GM18499 (cell line): ENCODE measurements around the gene RANBP17.

Source experiments
- ATAC-seq: cut with Tn5 transposase; IDR thresholded peaks from one replicate; pipeline ENCODE4 v1.9.1; 2021; ENCODE audit warnings: moderate number of reproducible peaks; ENCODE audit not compliant: insufficient read depth, unreplicated experiment

The RANBP17 gene

DNA sequence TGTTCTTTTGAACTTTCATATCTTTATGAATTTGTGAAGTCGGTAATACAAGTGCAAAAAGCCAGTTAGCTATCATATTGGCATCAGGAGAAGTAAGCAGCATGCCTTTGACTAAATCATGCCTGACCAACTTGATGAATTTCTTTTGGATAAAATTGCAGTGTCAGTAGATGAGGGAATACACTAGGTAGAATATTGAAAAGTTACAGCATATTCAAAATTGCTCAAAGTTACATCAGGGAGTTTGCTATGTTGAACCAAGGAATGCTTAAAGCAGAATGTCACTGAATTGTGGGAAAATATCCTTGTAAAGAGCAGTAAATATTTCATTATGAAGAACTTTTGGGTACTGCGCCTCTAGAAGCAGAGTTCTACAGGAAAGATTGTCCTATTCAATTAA is 360.1 kb downstream of the RANBP17 start:
- no peak for ATAC-seq

- no peak for ATAC-seq
These were observed 362.1 kb downstream of the RANBP17 start for GRCh38 chr5:171223927-171224326.

GRCh38 chr5:171226096-171226754 is 364.4 kb downstream of the RANBP17 start:
- ATAC-seq = no peak

GRCh38 chr5:171226864-171227263 is 365.0 kb downstream of the RANBP17 start:
- no peak for ATAC-seq

DNA sequence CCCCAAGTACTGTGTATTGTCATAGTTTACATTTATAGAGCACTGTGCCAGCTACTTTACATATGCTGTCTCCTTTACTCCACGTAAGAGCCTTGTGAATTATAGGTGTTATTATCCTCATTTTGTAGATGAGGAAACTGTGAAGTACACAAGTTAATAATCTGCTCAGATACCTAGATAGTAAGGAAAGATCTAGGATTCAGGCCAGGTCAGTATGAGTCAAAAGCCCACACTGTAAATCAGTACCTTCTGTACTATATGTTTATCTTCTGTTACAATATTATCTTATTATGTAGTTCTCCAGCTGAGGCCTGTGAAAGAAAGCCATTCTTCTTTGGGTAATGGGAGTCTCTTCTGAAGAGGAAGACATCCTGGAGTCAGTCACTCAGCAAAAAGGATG is 374.8 kb downstream of the RANBP17 start:
- no peak for ATAC-seq

DNA sequence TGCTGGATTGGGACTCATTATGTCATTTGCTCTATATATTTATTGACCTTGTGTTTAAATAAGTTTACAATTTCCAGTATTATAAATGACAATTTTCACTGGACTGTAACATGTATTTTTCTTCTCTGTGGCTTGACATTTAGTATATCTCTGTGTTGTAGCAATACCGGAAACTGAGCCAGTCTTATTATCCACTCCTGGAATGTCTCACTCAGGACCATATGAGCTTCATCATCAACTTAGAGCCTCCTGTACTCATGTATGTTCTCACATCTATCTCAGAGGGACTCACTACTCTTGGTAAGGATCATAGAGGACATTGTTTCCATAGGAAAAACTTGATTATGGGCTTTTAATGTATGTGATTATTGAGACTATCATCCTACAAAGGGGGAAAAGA is 380.7 kb downstream of the RANBP17 start:
- ATAC-seq = no peak

- no peak for ATAC-seq
These were observed 384.4 kb downstream of the RANBP17 start for GRCh38 chr5:171246231-171246630.

DNA sequence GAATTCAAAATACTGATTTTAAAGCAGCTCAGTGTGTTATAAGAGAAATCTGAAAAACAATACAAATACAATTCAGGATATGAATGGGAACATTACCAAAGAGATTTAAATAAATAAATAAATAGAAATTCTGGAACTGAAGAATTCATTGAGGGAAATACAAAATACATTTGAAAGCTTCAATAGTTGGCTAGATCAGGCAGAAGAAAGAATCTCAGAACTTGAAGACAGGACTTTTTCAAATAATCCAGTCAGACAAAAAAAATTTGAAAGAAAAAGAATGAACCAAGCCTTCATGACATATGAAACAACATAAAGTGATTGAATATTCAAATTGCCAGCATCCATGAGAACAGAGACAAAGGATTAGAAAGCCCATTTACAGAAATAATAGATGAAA is 387.6 kb downstream of the RANBP17 start:
- no peak for ATAC-seq

DNA sequence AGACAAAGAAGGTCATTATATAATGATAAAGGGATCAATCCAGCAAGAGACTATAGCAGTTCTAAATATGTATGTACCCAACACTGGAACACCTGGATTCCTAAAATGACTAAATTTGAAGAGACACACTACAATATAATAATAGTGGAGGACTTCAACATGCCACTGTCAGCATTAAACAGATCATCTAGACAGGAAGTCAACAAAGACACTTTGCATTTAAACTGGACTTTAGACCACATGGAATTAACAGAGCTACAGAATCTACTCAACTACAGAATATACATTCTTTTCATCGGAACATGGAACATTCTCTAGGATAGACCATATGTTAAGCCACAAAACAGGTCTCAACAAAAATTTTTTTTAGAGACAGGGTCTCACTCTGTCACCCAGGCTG is 388.9 kb downstream of the RANBP17 start:
- ATAC-seq = no peak

DNA sequence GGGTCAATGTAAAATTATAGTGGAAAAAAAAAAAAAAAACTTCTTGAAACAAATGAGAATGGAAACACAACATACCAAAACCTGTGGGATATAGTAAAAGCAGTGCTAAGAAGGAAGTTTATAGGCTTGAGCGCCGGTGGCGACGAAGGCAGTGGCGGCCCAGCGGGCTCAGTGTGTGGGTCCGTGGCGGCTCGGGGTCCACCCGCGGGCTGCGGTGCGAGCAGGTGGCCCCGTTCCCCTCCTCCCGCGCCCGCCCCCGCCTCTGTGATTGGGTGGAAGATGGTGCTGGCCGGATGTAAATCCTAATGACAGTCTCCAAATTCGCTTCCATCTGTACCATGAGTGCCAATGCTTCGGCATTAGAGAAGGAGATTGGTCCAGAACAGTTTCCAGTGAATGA is 389.7 kb downstream of the RANBP17 start:
- no peak for ATAC-seq

DNA sequence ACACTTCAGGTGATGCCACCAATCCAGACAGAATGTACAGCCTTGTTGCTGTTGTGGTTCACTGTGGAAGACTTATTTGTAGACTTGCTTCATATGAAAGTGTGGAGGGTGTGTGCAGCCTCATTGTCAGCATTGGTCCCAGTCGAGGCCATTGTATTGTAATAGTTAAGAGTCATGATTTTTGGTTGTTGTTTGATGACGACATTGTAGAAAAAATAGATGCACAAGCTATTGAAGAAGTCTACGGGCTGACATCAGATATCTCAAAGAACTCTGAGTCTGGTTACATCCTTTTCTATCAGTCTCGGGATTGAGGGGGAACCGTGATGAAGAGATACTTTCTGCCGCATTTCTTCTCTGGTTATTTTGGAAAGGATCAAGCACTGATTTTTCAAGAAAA is 390.9 kb downstream of the RANBP17 start:
- no peak for ATAC-seq

DNA sequence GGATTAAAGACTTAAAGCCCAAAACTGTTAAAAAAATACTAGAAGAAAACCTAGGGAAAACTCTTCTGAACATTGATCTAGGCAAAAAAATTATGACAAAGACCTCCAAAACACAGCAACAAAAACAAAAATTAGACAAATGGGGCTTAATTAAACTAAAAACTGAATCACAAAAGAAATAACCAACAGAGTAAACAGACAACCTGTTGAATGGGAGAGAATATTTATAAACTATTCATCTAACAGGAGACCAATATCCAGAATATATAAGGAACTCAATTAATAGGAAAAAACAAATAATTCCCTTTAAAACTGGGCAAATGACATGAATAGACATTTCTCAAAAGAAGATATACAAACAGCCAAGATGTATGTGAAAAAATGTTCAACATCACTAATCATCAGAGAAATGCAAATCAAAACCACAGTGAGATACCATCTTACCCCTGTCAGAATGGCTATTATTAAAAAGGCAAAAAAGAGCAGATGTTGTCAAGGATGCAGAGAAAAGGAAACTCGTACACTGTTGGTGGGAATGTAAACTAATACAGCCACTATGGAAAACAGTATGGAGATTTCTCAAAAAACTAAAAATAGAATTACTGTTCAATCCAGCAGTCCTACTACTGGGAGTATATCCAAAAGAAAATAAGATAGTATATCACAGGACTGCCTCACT is 397.1 kb downstream of the RANBP17 start:
- ATAC-seq = no peak

DNA sequence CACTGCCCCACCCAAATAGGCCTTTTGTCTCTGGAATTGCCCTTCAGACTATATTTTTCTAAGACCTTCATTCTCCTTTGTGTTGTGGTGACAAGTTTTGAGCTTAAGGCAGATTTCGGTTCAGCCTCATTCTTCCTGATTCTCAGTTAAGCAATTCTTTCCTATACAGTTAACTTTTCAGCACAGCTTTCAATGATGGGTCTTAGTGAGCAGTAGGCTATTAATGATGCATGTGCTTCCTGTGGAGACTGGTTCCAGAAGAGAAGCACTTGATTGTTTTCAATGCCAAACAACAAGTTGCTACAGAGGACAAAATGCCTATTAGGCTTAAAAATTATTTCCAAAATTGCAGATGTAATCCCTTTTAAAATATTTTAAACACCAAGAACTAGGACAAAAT is 399.5 kb downstream of the RANBP17 start:
- ATAC-seq = no peak

GRCh38 chr5:171261904-171262303 is 400.1 kb downstream of the RANBP17 start:
- ATAC-seq = no peak

- no peak for ATAC-seq
These were observed 401.4 kb downstream of the RANBP17 start for GRCh38 chr5:171263181-171263580.

GRCh38 chr5:171264843-171265242 is 403.0 kb downstream of the RANBP17 start:
- ATAC-seq = no peak

DNA sequence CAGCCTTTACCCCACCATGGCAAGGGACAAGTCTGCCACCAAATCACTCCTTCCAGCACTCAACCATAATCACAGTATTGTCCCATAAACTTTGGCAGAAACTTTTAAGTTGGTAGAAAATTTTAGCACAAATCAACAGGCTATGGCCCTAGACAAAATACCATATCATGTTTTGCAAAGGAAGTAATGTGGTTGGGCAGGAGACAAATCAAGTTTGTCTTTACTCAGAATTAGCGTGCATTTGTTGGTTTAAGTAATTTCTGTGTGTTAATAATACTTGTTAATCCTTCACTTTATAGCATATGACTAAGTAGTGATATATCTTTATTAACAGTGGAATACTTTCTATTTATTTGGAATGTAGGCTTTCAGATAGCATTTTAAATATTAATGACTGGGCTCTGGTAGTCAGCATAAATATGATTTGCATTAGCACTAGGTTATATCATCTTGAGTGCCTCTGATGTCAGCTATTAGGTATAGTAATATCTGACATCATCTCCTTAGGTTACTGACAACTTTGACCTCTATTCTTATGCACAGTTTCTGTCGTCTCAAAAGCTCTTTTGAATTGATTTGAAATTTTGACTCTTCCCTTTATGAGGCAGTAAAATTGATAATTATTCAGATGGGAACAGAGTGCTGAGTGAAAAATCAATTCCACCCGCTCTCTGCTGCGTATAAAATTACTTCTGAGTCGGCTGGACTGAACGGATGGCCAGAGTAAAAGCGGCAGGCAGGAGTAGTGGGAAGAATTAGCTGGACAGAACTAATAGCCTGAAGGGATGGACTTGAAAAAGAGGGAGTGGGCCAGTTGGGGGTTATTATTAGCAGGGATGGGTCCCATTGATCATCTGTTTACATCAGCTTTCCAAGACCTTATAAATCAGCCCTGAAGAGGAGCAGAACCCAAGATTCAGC is 407.1 kb downstream of the RANBP17 start:
- ATAC-seq = no peak

GRCh38 chr5:171269717-171270116 is 407.9 kb downstream of the RANBP17 start:
- ATAC-seq = no peak

- ATAC-seq = no peak
These were observed 408.3 kb downstream of the RANBP17 start for GRCh38 chr5:171270136-171270535.

DNA sequence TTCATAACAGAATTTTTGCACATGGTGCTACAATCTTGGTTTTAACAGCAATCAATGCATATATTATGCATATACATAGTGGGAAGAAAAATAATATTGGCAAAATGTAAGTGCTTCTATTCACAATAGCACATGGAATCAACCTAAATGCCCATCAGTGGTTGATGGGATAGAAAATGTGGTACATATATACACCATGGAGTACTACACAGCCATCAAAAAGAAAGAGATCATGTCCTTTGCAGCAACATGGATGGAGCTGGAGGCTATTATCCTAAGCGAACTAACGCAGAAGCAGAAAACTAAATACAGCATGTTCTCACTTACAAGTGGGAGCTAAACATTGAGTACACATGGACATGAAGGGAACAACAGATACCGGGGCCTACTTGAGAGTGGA is 410.0 kb downstream of the RANBP17 start:
- no peak for ATAC-seq
